Right atrium auricular region (tissue), 2 donors: ENCODE results near the gene TGFA. TPM values are rescaled to one million over a fixed set of nuclear protein-coding genes. Genes with fewer than 3 reads are reported as not detected.

Source experiments
- DNase-seq: peaks from one replicate; pipeline ENCODE4 v3.0.0-alpha.2; 2019; ENCODE audit warnings: low spot score
- H3K27ac ChIP-seq, 2 donors: fragments of 200-600 bp; sonication (generic); 1 replicate in 1 of 2; 2 replicates in 1 of 2; pipeline ENCODE4 v1.5.1; 2016 to 2019
- H3K27me3 ChIP-seq, 2 donors: fragments of 200-600 bp; sonication (generic); one replicate each; pipeline versions ENCODE4 v1.5.1 to v1.6.0; 2017 to 2019
- H3K36me3 ChIP-seq: fragments of 200-600 bp; sonication (generic); one replicate; pipeline ENCODE4 v1.5.1; 2016
- H3K4me1 ChIP-seq, 2 donors: fragments of 200-600 bp; sonication (generic); one replicate each; pipeline versions ENCODE4 v1.5.1 to v1.6.0; 2017 to 2019
- H3K4me3 ChIP-seq, 2 donors: fragments of 200-600 bp; sonication (generic); 1 replicate in 1 of 2; 2 replicates in 1 of 2; pipeline ENCODE4 v1.5.1; 2017 to 2019; ENCODE audit warnings: mild to moderate bottlenecking in 1 of 2, moderate library complexity in 1 of 2
- H3K9me3 ChIP-seq, 2 donors: fragments of 200-600 bp; sonication (generic); one replicate each; pipeline ENCODE4 v1.5.1; 2019
- total RNA-seq, 2 donors: library from RNA; depleted of rRNA; stranded (reverse); fragments of >200 nt; gene quantifications; one replicate each; pipeline ENCODE4 v1.1.0, GENCODE V29; 2016
- TF ChIP-seq, protein P1 (sequence below), 2 donors: fragments of 200-600 bp; sonication (generic); IDR thresholded peaks; one replicate each; pipeline ENCODE4 v1.5.1; 2019; ENCODE audit warnings: antibody characterized with exemption in 2 of 2

The TGFA gene
- total RNA-seq, 2 donors from 2014 or later = 0.24 to 1.7 TPM

GRCh38 chr2:70494293-70494886 is 59.2 kb downstream of the TGFA start:
- no peak overlapping the region for H3K27ac ChIP-seq
- H3K36me3 ChIP-seq = no peaks in the 10 kb centered on the region
- no peak overlapping the region for H3K4me3 ChIP-seq
- no peak for DNase-seq
- no peaks in the 10 kb centered on the region for H3K4me1 ChIP-seq
- no peaks in the 10 kb centered on the region for H3K9me3 ChIP-seq
- TF ChIP-seq, protein P1, sequence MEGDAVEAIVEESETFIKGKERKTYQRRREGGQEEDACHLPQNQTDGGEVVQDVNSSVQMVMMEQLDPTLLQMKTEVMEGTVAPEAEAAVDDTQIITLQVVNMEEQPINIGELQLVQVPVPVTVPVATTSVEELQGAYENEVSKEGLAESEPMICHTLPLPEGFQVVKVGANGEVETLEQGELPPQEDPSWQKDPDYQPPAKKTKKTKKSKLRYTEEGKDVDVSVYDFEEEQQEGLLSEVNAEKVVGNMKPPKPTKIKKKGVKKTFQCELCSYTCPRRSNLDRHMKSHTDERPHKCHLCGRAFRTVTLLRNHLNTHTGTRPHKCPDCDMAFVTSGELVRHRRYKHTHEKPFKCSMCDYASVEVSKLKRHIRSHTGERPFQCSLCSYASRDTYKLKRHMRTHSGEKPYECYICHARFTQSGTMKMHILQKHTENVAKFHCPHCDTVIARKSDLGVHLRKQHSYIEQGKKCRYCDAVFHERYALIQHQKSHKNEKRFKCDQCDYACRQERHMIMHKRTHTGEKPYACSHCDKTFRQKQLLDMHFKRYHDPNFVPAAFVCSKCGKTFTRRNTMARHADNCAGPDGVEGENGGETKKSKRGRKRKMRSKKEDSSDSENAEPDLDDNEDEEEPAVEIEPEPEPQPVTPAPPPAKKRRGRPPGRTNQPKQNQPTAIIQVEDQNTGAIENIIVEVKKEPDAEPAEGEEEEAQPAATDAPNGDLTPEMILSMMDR (IDR thresholded peaks at IDR 0.05) = no peak
- H3K27me3 ChIP-seq = no peaks in the 10 kb centered on the region

- Histone ChIP-seq H3K4me1 (no peaks in the 10 kb centered on the region), H3K9me3 (no peaks in the 10 kb centered on the region), H3K36me3 (no peaks in the 10 kb centered on the region), H3K4me3 (no peak overlapping the region), H3K27ac (no peak overlapping the region), H3K27me3 (no peaks in the 10 kb centered on the region)
- TF ChIP-seq, protein P1 (IDR thresholded peaks at IDR 0.05) = no peak
- no peak for DNase-seq
Measured at GRCh38 chr2:70490381-70490780, 63.2 kb downstream of the TGFA start.

DNA sequence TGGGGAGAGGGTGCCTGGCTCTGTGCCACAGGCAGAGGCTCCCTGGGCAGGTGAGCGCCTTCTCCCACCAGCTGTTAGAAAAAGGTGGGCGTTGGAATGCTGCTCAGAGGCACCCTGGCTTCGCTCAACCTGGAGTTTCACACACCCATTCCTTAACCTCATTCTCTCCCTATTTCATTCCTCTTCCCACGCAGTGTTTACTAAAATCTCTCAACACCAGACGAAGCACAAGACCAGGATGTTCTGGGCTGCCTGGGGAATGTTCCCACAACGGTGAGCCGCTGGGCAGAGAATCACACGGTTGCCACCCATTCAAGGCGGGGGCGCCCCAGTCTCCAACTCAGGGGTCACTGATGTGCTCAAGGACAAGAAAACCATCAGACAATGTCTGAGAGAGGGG is 64.5 kb downstream of the TGFA start:
- Histone ChIP-seq H3K36me3 (no peaks in the 10 kb centered on the region), H3K27ac (no peak overlapping the region), H3K4me3 (no peak overlapping the region), H3K9me3 (no peaks in the 10 kb centered on the region), H3K4me1 (no peaks in the 10 kb centered on the region), H3K27me3 (no peaks in the 10 kb centered on the region)
- no peak for DNase-seq
- TF ChIP-seq, protein P1 (IDR thresholded peaks at IDR 0.05) = no peak

GRCh38 chr2:70484086-70484485 is 69.5 kb downstream of the TGFA start:
- Histone ChIP-seq H3K4me3 (no peak overlapping the region), H3K27me3 (no peaks in the 10 kb centered on the region), H3K27ac (no peak overlapping the region), H3K4me1 (no peaks in the 10 kb centered on the region), H3K36me3 (no peaks in the 10 kb centered on the region), H3K9me3 (peaks cover 0 to 7% of the 10 kb centered on the region in 2 donors)
- no peak for DNase-seq
- TF ChIP-seq, protein P1 (IDR thresholded peaks at IDR 0.05) = no peak

DNA sequence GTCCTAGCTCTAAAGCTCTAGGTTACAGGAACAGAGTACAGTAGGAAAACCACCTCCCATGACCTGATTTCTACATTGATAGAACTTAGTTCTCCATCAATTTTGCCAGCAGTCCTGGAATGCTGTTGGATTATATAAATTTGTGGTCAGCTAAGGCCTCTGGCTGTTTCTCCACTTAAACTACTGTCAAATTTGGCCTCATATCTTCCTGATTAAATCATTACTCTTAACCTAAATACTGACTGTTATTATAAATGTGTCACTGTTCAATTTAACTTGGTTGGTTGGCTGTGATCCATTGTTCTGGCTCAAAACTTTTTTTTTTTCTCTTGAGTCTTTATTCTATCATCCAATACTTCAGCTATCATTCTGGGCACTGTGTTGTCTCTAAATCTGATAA is 71.2 kb downstream of the TGFA start:
- TF ChIP-seq, protein P1 (IDR thresholded peaks at IDR 0.05) = no peak
- no peak overlapping the region for H3K27ac ChIP-seq
- H3K4me1 ChIP-seq = no peaks in the 10 kb centered on the region
- no peak overlapping the region for H3K4me3 ChIP-seq
- no peaks in the 10 kb centered on the region for H3K36me3 ChIP-seq
- no peaks in the 10 kb centered on the region for H3K27me3 ChIP-seq
- DNase-seq = no peak
- H3K9me3 ChIP-seq = peaks cover 0 to 7% of the 10 kb centered on the region in 2 donors

DNA sequence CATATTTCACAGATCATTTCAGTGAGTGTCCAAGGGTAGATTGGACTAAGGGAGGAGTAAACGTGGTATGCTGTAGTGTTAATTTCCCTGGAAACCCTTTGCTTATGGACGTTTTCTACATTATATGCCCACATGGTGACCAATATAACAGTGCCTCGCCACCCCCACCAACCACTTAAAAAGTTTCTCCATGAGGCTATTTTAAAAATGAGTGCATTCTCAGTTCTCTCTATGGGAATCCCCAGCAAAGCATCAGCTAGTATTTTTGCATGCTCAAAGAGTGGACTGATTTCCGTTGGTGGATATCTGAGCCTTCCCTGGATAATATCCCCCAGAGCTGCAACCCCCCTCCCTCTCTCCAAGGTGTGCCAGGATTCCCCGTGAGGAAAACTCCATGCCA is 73.2 kb downstream of the TGFA start:
- TF ChIP-seq, protein P1 (IDR thresholded peaks at IDR 0.05) = no peak
- no peak for DNase-seq

More for the DNA sequence above, 73.2 kb downstream of the TGFA start:
- Histone ChIP-seq H3K27me3 (no peaks in the 10 kb centered on the region), H3K4me1 (no peaks in the 10 kb centered on the region), H3K27ac (no peak overlapping the region), H3K9me3 (peaks cover 0 to 7% of the 10 kb centered on the region in 2 donors), H3K4me3 (no peak overlapping the region), H3K36me3 (no peaks in the 10 kb centered on the region)
